Measurements from ENCODE around the gene COX8A.
A peak's percentile ranks its signal among the peaks of the same experiment; 100 is the strongest.

The COX8A gene

DNA sequence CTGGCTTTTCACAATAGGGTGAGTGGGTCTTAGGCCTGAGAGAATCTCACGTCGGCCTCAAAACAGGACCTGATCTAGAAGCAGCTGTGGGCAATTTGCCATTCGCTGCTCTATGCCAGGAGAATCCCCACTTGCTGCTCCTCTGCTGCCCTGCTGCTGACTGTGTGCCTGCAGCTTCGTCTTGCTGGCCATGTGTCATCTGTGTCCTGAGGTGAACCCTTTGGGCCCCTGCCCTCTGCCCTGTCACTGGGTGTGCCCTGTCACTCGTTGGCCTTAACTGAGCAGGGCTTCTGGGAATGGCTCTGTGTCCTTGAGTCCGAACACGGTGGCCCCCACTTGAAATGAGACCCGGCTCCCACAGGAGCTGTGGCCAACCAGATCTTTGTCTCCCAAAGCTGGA lies 29.4 kb upstream of the COX8A start:
- no peak for TF ChIP-seq SPI1 (IDR thresholded peaks at IDR 0.05; ENCODE audit: borderline replicate concordance, low read depth)
- TF ChIP-seq GABPA (IDR thresholded peaks at IDR 0.05; ENCODE audit: low read depth): no peak
- no peak for TF ChIP-seq REST (IDR thresholded peaks at IDR 0.05; ENCODE audit: insufficient replicate concordance, low read depth)
- no peak for TF ChIP-seq CTCF (IDR thresholded peaks at IDR 0.05; ENCODE audit: insufficient read depth, low read length)
- no peak for TF ChIP-seq POLR2AphosphoS5 (IDR thresholded peaks at IDR 0.05; ENCODE audit: low read depth)
- no peak for DNase-seq (ENCODE audit: low read depth in 1 of 2, low spot score in 1 of 2)
- Histone ChIP-seq H3K4me3 (replicated peaks; ENCODE audit: insufficient read depth, low read length) (no peak overlapping the region), H3K27me3 (ENCODE audit: insufficient read depth, poor library complexity, severe bottlenecking) (no peaks in the 10 kb centered on the region), H3K27ac (replicated peaks) (no peak overlapping the region)

DNA sequence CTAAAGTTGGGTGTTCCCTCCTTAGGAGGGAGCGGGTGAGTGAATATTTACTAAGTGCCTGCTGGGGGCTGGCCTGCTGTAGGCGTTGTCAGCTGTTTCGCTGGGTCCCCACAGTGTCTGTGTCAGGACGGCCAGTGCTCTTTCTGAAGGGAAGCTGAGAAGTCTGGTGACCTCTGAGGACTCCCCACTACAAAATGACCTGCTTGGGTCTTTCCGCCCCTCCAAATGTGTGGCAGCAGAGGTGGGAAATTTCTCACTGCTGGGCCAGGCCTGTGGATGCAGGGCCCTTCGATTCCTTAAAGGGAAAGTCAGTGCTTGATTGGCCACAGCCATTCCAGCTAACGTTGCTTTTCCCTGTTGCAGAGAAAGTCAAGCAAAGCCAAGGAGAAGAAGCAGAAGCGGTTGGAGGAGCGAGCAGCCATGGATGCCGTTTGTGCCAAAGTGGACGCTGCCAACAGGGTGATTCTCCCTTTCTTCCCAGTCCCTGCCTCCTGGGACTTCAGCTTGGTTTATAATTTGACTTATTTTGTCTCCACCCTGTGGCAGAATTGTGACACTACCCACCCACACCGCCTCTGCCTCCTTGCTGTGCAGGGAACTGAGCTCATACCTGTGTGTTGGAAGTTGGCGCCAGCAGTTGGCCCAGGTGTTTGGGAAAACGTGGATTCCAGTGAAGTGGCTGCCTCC lies 28.8 kb upstream of the COX8A start:
- Histone ChIP-seq H3K4me3 (replicated peaks; ENCODE audit: insufficient read depth, low read length) (no peak overlapping the region), H3K27ac (replicated peaks) (no peak overlapping the region), H3K27me3 (ENCODE audit: insufficient read depth, poor library complexity, severe bottlenecking) (no peaks in the 10 kb centered on the region)
- TF ChIP-seq GABPA (IDR thresholded peaks at IDR 0.05; ENCODE audit: low read depth) (no peak), CTCF (IDR thresholded peaks at IDR 0.05; ENCODE audit: insufficient read depth, low read length) (peak; percentile 51), POLR2AphosphoS5 (IDR thresholded peaks at IDR 0.05; ENCODE audit: low read depth) (no peak), REST (IDR thresholded peaks at IDR 0.05; ENCODE audit: insufficient replicate concordance, low read depth) (no peak), SPI1 (IDR thresholded peaks at IDR 0.05; ENCODE audit: borderline replicate concordance, low read depth) (no peak)
- DNase-seq (ENCODE audit: low read depth in 1 of 2, low spot score in 1 of 2): peak in 1 of 2 experiments; percentile 64

DNA sequence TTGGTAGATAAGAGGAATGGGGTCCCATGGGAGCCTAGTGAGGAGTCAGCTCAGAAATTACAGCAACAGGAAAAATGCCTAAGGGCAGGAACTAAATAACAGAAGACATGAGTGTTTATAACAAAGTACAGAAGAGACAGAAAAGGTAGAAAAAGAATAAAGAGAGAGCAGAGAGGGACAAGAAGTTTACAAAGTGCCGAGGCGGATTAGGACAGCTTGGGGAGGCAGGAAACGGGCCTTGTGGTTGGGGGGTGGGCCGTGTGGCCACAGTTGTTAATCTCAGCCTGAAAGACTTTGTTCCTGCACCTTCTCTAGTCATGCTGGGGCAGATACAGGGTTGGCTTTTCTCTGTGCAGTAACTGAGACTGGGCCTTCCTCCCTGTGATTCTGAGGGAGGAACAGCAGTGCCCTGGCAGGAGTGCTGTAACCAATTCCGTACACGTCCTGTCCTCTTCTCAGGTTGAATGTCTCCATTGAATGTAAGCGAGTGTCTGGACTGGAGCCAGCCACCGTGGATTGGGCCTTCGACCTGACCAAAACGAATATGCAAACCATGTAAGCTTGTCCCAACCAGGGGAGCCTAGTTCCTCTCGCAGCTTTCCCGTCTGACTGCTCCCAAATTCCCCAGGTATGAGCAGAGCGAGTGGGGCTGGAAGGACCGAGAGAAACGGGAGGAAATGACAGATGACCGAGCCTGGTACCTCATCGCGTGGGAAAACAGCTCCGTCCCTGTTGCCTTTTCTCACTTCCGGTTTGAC lies 22.5 kb upstream of the COX8A start:
- TF ChIP-seq GABPA (IDR thresholded peaks at IDR 0.05; ENCODE audit: low read depth) (no peak), REST (IDR thresholded peaks at IDR 0.05; ENCODE audit: insufficient replicate concordance, low read depth) (no peak), SPI1 (IDR thresholded peaks at IDR 0.05; ENCODE audit: borderline replicate concordance, low read depth) (peak; percentile 82), POLR2AphosphoS5 (IDR thresholded peaks at IDR 0.05; ENCODE audit: low read depth) (0 out of 2 replicates have a peak, but pooled peaks have one; percentile 22), CTCF (IDR thresholded peaks at IDR 0.05; ENCODE audit: insufficient read depth, low read length) (no peak)
- peak in 1 of 2 experiments; percentile 67 for DNase-seq (ENCODE audit: low read depth in 1 of 2, low spot score in 1 of 2)
- Histone ChIP-seq H3K27me3 (ENCODE audit: insufficient read depth, poor library complexity, severe bottlenecking) (no peaks in the 10 kb centered on the region), H3K4me3 (replicated peaks; ENCODE audit: insufficient read depth, low read length) (no peak overlapping the region), H3K27ac (replicated peaks) (peak overlapping the region; percentile 41)

Data from HL-60 (cell line).